AG09309 (cell line): ENCODE measurements around the gene SPDYC.

Experiments
- DNase-seq: peaks from one replicate; pipeline ENCODE4 v3.0.0-alpha.2; 2010; ENCODE audit warnings: low read depth
- H3K4me3 ChIP-seq: 2 replicates; pipeline ENCODE4 v1.5.1; 2011; ENCODE audit warnings: mild to moderate bottlenecking, low read depth, low read length, moderate library complexity; ENCODE audit not compliant: control insufficient read depth
- CTCF ChIP-seq: IDR thresholded peaks from 2 replicates; pipeline ENCODE4 v1.5.1; 2011; ENCODE audit warnings: mild to moderate bottlenecking, low read depth, low read length, inconsistent platforms; ENCODE audit not compliant: insufficient read depth, control insufficient read depth; ENCODE audit errors: missing control alignments

SPDYC gene

GRCh38 chr11:65187146-65187675 lies 17.2 kb downstream of the SPDYC start:
- no peak overlapping the region for H3K4me3 ChIP-seq
- TF ChIP-seq CTCF = no peak
- DNase-seq = no peak

- DNase-seq = no peak
- H3K4me3 ChIP-seq = no peak overlapping the region
- no peak for TF ChIP-seq CTCF
Measured at GRCh38 chr11:65187971-65188461, 18.0 kb downstream of the SPDYC start.

- no peak for DNase-seq
- TF ChIP-seq CTCF = no peak
Measured at GRCh38 chr11:65188486-65188885, 18.5 kb downstream of the SPDYC start.

GRCh38 chr11:65189191-65189590 lies 19.2 kb downstream of the SPDYC start:
- no peak for DNase-seq
- no peak for TF ChIP-seq CTCF
- H3K4me3 ChIP-seq = no peak overlapping the region

More at GRCh38 chr11:65188486-65188885, 18.5 kb downstream of the SPDYC start:
- no peak overlapping the region for H3K4me3 ChIP-seq

GRCh38 chr11:65194564-65194963 lies 24.5 kb downstream of the SPDYC start:
- TF ChIP-seq CTCF = no peak
- no peak for DNase-seq
- H3K4me3 ChIP-seq = no peak overlapping the region

- DNase-seq = no peak
- no peak for TF ChIP-seq CTCF
- no peak overlapping the region for H3K4me3 ChIP-seq
Measured at GRCh38 chr11:65204143-65204542, 34.1 kb downstream of the SPDYC start.
